ENCODE results near the gene ERCC4.

DNA sequence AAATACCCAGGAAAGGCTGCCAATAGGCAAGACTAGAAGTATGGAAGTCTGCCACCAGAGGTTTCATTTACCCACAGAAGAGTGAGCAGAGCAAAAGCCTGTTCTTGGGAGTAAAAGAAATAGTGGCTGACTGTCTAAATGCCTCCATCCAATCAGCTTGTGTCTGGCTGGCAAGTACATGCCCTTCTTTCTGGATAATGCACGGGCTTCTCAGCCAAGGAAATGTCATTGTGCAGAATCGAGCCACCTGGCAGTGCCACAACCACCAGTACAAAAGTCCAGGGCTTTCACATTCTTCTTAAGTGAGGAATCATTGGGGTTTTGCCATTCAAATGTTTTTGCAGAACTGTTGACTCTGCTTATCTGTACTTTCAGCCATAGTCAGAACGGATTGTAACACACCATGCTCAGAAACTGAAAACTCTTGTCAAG is 10.1 kb upstream of the ERCC4 start:
- TF ChIP-seq POLR2A (IDR thresholded peaks at IDR 0.05) (no peak), CTCF (IDR thresholded peaks at IDR 0.05) (no peak)
